ENCODE measurements around the gene POC1A. TPM values are rescaled to one million over a fixed set of nuclear protein-coding genes. Genes with fewer than 3 reads are reported as not detected.

POC1A gene
- total and polyA plus RNA-seq, 2 experiments from 2014 or later = 19.1 to 26.7 TPM

DNA sequence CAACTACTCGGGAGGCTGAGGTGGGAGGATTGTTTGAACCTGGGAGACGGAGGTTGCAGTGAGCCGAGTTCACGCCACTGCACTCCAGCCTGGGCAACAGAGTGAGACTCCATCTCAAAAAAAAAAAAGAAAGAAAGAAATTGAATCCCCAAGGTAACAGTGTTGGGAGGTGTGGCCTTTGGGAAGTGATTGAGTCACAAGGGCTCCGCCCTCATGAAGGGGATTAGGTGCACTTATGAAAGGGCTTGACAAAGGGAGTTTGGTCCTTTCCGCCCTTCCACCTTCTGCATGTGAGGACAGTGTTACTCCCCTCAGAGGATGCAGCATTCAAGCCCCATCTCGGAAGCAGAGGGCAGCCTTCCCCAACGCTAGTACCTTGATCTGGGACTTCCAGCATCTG is 21.3 kb downstream of the POC1A start:
- no peak overlapping the region for H3K27ac Mint-ChIP-seq
- ATAC-seq = no peak

More for the DNA sequence above, 21.3 kb downstream of the POC1A start:
- Mint-ChIP-seq H3K9me3 (no peaks in the 10 kb centered on the region), H3K4me1 (0 out of 3 replicates have a peak, but pooled peaks cover 2% of the 10 kb centered on the region), H3K36me3 (ENCODE audit: low read depth) (peaks cover 39% of the 10 kb centered on the region), H3K4me3 (no peak overlapping the region), H3K27me3 (ENCODE audit: insufficient read depth, low read depth, poor library complexity) (no peaks in the 10 kb centered on the region)
- Histone ChIP-seq H3K79me2 (replicated peaks; ENCODE audit: insufficient read depth) (no peaks in the 10 kb centered on the region), H3F3A (replicated peaks; ENCODE audit: low read depth) (no peaks in the 10 kb centered on the region), H2AFZ (no peak overlapping the region), H3K4me2 (no peak overlapping the region), H3K9me2 (ENCODE audit: insufficient read depth) (no peaks in the 10 kb centered on the region), H3K27me3 (ENCODE audit: insufficient read depth) (no peaks in the 10 kb centered on the region), H3K4me3 (no peak overlapping the region), H4K20me1 (replicated peaks; ENCODE audit: insufficient read depth) (peaks cover 4% of the 10 kb centered on the region), H3K4me1 (ENCODE audit: insufficient read depth) (no peaks in the 10 kb centered on the region), H3K36me3 (ENCODE audit: insufficient read depth) (no peaks in the 10 kb centered on the region; the same call in 1 of the 2 replicates), H3K27ac (ENCODE audit: low read depth) (no peak overlapping the region)
- no peak for DNase-seq (ENCODE audit: low spot score)
- no peak for TF ChIP-seq POLR2AphosphoS5 (IDR thresholded peaks at IDR 0.05; ENCODE audit: low read depth)
- TF ChIP-seq NANOG (IDR thresholded peaks at IDR 0.05; ENCODE audit: borderline replicate concordance) = no peak
- TF ChIP-seq ETS1 (IDR thresholded peaks at IDR 0.05) = no peak
- TF ChIP-seq ZNF331 (CRISPR knock-in tag; IDR thresholded peaks at IDR 0.05; ENCODE audit: low read depth) = no peak
- TF ChIP-seq, protein P1, sequence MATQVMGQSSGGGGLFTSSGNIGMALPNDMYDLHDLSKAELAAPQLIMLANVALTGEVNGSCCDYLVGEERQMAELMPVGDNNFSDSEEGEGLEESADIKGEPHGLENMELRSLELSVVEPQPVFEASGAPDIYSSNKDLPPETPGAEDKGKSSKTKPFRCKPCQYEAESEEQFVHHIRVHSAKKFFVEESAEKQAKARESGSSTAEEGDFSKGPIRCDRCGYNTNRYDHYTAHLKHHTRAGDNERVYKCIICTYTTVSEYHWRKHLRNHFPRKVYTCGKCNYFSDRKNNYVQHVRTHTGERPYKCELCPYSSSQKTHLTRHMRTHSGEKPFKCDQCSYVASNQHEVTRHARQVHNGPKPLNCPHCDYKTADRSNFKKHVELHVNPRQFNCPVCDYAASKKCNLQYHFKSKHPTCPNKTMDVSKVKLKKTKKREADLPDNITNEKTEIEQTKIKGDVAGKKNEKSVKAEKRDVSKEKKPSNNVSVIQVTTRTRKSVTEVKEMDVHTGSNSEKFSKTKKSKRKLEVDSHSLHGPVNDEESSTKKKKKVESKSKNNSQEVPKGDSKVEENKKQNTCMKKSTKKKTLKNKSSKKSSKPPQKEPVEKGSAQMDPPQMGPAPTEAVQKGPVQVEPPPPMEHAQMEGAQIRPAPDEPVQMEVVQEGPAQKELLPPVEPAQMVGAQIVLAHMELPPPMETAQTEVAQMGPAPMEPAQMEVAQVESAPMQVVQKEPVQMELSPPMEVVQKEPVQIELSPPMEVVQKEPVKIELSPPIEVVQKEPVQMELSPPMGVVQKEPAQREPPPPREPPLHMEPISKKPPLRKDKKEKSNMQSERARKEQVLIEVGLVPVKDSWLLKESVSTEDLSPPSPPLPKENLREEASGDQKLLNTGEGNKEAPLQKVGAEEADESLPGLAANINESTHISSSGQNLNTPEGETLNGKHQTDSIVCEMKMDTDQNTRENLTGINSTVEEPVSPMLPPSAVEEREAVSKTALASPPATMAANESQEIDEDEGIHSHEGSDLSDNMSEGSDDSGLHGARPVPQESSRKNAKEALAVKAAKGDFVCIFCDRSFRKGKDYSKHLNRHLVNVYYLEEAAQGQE (IDR thresholded peaks at IDR 0.05; ENCODE audit: unreplicated experiment) = no peak
- TF ChIP-seq, protein P2, sequence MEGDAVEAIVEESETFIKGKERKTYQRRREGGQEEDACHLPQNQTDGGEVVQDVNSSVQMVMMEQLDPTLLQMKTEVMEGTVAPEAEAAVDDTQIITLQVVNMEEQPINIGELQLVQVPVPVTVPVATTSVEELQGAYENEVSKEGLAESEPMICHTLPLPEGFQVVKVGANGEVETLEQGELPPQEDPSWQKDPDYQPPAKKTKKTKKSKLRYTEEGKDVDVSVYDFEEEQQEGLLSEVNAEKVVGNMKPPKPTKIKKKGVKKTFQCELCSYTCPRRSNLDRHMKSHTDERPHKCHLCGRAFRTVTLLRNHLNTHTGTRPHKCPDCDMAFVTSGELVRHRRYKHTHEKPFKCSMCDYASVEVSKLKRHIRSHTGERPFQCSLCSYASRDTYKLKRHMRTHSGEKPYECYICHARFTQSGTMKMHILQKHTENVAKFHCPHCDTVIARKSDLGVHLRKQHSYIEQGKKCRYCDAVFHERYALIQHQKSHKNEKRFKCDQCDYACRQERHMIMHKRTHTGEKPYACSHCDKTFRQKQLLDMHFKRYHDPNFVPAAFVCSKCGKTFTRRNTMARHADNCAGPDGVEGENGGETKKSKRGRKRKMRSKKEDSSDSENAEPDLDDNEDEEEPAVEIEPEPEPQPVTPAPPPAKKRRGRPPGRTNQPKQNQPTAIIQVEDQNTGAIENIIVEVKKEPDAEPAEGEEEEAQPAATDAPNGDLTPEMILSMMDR (conservative IDR thresholded peaks at IDR 0.05; ENCODE audit: low read depth in 2 of 2) = no peak
- TF ChIP-seq JUNB (IDR thresholded peaks at IDR 0.05; ENCODE audit: unreplicated experiment) = no peak

Data from GM23338 (cell line).